ENCODE results near the gene ALAS1.

DNA sequence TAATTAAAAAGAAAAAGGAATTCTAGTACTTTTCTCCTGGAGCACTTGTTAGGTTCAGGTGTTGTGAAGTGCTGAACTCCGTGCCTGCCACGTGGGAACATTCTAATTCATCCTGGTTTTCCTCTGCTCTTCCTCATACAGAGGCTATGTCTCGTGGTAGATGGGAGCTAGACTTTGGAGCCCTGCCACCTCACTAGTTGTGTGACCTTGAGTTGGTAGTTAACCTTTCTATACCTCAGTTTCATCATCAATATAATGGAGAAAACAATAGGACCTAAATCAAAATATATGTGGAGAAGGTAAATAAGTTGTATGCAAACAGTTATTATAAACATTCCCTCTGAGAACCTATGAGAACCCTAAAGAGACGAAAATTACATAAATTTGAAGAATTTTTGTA lies 10.6 kb downstream of the ALAS1 start:
- TF ChIP-seq CTCF (IDR thresholded peaks at IDR 0.05) (no peak), POLR2AphosphoS5 (IDR thresholded peaks at IDR 0.05; ENCODE audit: insufficient read depth in 1 of 2, low read depth in 1 of 2) (no peak)
